Transverse colon (tissue), 4 donors: ENCODE data around the gene NRSN2. TPM values are rescaled to one million over a fixed set of nuclear protein-coding genes. Genes with fewer than 3 reads are reported as not detected.

Experiments used
- DNase-seq: peaks from one replicate; pipeline ENCODE4 v3.0.0-alpha.2; 2019
- H3K27ac ChIP-seq, 4 donors: fragments of 200-600 bp; sonication (generic); 2 replicates each; pipeline ENCODE4 v1.5.1; 2016 to 2018; ENCODE audit warnings: inconsistent platforms in 4 of 4
- H3K27me3 ChIP-seq: fragments of 200-600 bp; sonication (generic); 2 replicates; pipeline ENCODE4 v1.5.1; 2017; ENCODE audit warnings: inconsistent platforms
- H3K36me3 ChIP-seq, 4 donors: fragments of 200-600 bp; sonication (generic); 2 replicates each; pipeline ENCODE4 v1.5.1; 2017 to 2019; ENCODE audit warnings: inconsistent platforms in 4 of 4
- H3K4me1 ChIP-seq, 4 donors: fragments of 200-600 bp; sonication (generic); 2 replicates each; pipeline ENCODE4 v1.5.1; 2017 to 2020; ENCODE audit warnings: inconsistent platforms in 4 of 4
- H3K4me3 ChIP-seq, 4 donors: fragments of 200-600 bp; sonication (generic); 1 replicate in 1 of 4; 2 replicates in 3 of 4; pipeline versions ENCODE4 v1.5.1 to v1.6.1; 2017 to 2019; ENCODE audit warnings: inconsistent platforms in 4 of 4
- H3K9me3 ChIP-seq, 2 donors: fragments of 200-600 bp; sonication (generic); 2 replicates each; pipeline ENCODE4 v1.5.1; 2017 to 2019; ENCODE audit warnings: inconsistent platforms in 2 of 2
- EP300 ChIP-seq: sonication (generic); formaldehyde crosslinking; IDR thresholded peaks from one replicate; pipeline ENCODE4 v1.6.1; 2017; ENCODE audit warnings: antibody characterized with exemption, low read depth
- POLR2A ChIP-seq: fragments of 450-650 bp; IDR thresholded peaks from one replicate; pipeline ENCODE4 v1.6.1; 2016; ENCODE audit warnings: antibody characterized with exemption, mild to moderate bottlenecking, moderate library complexity
- POLR2AphosphoS5 ChIP-seq, 3 donors: sonication (generic); formaldehyde crosslinking; IDR thresholded peaks; one replicate each; pipeline ENCODE4 v1.6.1; 2016; ENCODE audit warnings: antibody characterized with exemption in 3 of 3
- WGBS, 2 donors: methylation state at CpG; one replicate each; pipeline ENCODE4 v1.1.5; 2018; ENCODE audit warnings: low coverage in 1 of 2; 5-methylcytosine and 5-hydroxymethylcytosine counted together
- in situ Hi-C, 4 donors: fragments of 200-750 bp; cut with MboI; loops; one replicate each; pipeline versions ENCODE4 v1.15.0 to v1.15.1; 2017; ENCODE audit warnings: low sequenced_read_pairs in 3 of 4, low pct_ligation_motif_present in 1 of 4, low pct_unique_long_range_greater_than_20kb in 1 of 4
- intact Hi-C: fragments of 100-400 bp; cut with DNase I; formaldehyde crosslinking; loops from one replicate; pipeline ENCODE4 v1.15.1; 2023; ENCODE audit warnings: low total_unique reads
- total RNA-seq, 4 donors: library from RNA; depleted of rRNA; stranded (reverse); fragments of >200 nt; gene quantifications; one replicate each; pipeline ENCODE4 v1.1.0, GENCODE V29; 2016
- TF ChIP-seq, protein P1 (sequence below), 5 experiments: fragments of 200-600 bp in 3 of 5; fragments of 450-650 bp in 2 of 5; sonication (generic) in 3 of 5; IDR thresholded peaks; 1 replicate in 2 of 5; 2 replicates in 3 of 5; pipeline ENCODE4 v1.5.1; 2016 to 2017; ENCODE audit warnings: antibody characterized with exemption in 5 of 5, inconsistent platforms in 3 of 5, mild to moderate bottlenecking in 2 of 5, moderate library complexity in 1 of 5

NRSN2 gene
- total RNA-seq, 4 donors from 2014 or later: 7.1 to 18.0 (median 12.8) TPM

DNA sequence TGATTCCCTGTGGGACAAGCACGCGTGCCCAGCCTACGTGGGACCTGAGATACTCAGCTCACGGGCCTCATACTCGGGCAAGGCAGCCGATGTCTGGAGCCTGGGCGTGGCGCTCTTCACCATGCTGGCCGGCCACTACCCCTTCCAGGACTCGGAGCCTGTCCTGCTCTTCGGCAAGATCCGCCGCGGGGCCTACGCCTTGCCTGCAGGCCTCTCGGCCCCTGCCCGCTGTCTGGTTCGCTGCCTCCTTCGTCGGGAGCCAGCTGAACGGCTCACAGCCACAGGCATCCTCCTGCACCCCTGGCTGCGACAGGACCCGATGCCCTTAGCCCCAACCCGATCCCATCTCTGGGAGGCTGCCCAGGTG, 49.3 kb downstream of the NRSN2 start:
- Histone ChIP-seq H3K9me3 (no peaks in the 10 kb centered on the region), H3K27ac (no peak overlapping the region), H3K27me3 (no peaks in the 10 kb centered on the region), H3K4me1 (peaks cover 0 to 8% (median 0%) of the 10 kb centered on the region in 4 donors), H3K4me3 (no peak overlapping the region), H3K36me3 (no peaks in the 10 kb centered on the region)
- intact Hi-C loops (no loop called here), in situ Hi-C loops (no loop called here)
- TF ChIP-seq POLR2AphosphoS5 (IDR thresholded peaks at IDR 0.05) (no peak), POLR2A (no peak)
- TF ChIP-seq, protein P1, sequence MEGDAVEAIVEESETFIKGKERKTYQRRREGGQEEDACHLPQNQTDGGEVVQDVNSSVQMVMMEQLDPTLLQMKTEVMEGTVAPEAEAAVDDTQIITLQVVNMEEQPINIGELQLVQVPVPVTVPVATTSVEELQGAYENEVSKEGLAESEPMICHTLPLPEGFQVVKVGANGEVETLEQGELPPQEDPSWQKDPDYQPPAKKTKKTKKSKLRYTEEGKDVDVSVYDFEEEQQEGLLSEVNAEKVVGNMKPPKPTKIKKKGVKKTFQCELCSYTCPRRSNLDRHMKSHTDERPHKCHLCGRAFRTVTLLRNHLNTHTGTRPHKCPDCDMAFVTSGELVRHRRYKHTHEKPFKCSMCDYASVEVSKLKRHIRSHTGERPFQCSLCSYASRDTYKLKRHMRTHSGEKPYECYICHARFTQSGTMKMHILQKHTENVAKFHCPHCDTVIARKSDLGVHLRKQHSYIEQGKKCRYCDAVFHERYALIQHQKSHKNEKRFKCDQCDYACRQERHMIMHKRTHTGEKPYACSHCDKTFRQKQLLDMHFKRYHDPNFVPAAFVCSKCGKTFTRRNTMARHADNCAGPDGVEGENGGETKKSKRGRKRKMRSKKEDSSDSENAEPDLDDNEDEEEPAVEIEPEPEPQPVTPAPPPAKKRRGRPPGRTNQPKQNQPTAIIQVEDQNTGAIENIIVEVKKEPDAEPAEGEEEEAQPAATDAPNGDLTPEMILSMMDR (IDR thresholded peaks at IDR 0.05): no peak
- 94% methylated on average over 22 of the region's 24 CpGs; no CpG with 5 or more reads in 1 of the 2 donors for WGBS, 2 donors
- DNase-seq: no peak

DNA sequence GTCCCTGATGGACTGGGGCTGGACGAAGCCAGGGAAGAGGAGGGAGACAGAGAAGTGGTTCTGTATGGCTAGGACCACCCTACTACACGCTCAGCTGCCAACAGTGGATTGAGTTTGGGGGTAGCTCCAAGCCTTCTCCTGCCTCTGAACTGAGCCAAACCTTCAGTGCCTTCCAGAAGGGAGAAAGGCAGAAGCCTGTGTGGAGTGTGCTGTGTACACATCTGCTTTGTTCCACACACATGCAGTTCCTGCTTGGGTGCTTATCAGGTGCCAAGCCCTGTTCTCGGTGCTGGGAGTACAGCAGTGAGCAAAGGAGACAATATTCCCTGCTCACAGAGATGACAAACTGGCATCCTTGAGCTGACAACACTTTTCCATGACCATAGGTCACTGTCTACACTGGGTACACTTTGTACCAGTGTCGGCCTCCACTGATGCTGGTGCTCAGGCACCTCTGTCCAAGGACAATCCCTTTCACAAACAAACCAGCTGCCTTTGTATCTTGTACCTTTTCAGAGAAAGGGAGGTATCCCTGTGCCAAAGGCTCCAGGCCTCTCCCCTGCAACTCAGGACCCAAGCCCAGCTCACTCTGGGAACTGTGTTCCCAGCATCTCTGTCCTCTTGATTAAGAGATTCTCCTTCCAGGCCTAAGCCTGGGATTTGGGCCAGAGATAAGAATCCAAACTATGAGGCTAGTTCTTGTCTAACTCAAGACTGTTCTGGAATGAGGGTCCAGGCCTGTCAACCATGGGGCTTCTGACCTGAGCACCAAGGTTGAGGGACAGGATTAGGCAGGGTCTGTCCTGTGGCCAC, 49.9 kb downstream of the NRSN2 start:
- Histone ChIP-seq H3K4me3 (no peak overlapping the region), H3K4me1 (peaks cover 0 to 9% (median 0%) of the 10 kb centered on the region in 4 donors), H3K9me3 (no peaks in the 10 kb centered on the region), H3K36me3 (no peaks in the 10 kb centered on the region), H3K27me3 (no peaks in the 10 kb centered on the region), H3K27ac (no peak overlapping the region)
- in situ Hi-C loops: no loop called here
- WGBS, 2 donors: 80 to 81% methylated on average over 1 to 4 of the region's 4 CpGs
- intact Hi-C loops: no loop called here
- peak in 1 of 3 donors; percentile 4 for TF ChIP-seq POLR2AphosphoS5 (IDR thresholded peaks at IDR 0.05)
- TF ChIP-seq, protein P1 (IDR thresholded peaks at IDR 0.05): no peak
- no peak for DNase-seq

- 86 to 100% methylated on average over 1 to 6 of the region's 6 CpGs for WGBS, 2 donors
- Histone ChIP-seq H3K4me1 (peaks cover 0 to 9% (median 0%) of the 10 kb centered on the region in 4 donors), H3K4me3 (no peak overlapping the region), H3K36me3 (no peaks in the 10 kb centered on the region), H3K27ac (no peak overlapping the region), H3K9me3 (no peaks in the 10 kb centered on the region), H3K27me3 (no peaks in the 10 kb centered on the region)
- intact Hi-C loops (no loop called here), in situ Hi-C loops (no loop called here)
- TF ChIP-seq, protein P1 (IDR thresholded peaks at IDR 0.05): no peak
- TF ChIP-seq POLR2A (no peak), POLR2AphosphoS5 (IDR thresholded peaks at IDR 0.05) (no peak), EP300 (no peak)
- DNase-seq: no peak
Observed at GRCh38 chr20:397432-398237, 50.7 kb downstream of the NRSN2 start.

- Histone ChIP-seq H3K4me1 (peaks cover 0 to 9% (median 0%) of the 10 kb centered on the region in 4 donors), H3K27me3 (no peaks in the 10 kb centered on the region), H3K27ac (no peak overlapping the region), H3K36me3 (no peaks in the 10 kb centered on the region), H3K4me3 (no peak overlapping the region), H3K9me3 (no peaks in the 10 kb centered on the region)
- intact Hi-C loops (no loop called here), in situ Hi-C loops (no loop called here)
- TF ChIP-seq EP300 (no peak), POLR2AphosphoS5 (IDR thresholded peaks at IDR 0.05) (no peak), POLR2A (no peak)
- TF ChIP-seq, protein P1 (IDR thresholded peaks at IDR 0.05): no peak
- 96% methylated on average over 9 of the region's 9 CpGs; no CpG with 5 or more reads in 1 of the 2 donors for WGBS, 2 donors
- DNase-seq: no peak
Observed at GRCh38 chr20:399182-399707, 52.3 kb downstream of the NRSN2 start.
